RWPE1 (cell line): Measurements from ENCODE around the gene GALNT9.
"Not testable (repeated sequence)": the region's sequence is repeated elsewhere in the genome, so short reads cannot be mapped to it uniquely, and the experiment has no call there.

ENCODE experiments used
- CTCF ChIA-PET: fragments of 350-600 bp; sonication (Branson Sonifier 250); formaldehyde crosslinking; extraction: SDS; loops from one replicate; lab custom pipeline; 2021; lab: Yijun Ruan, JAX
- POLR2A ChIA-PET: fragments of 400-600 bp; formaldehyde crosslinking; extraction: SDS; loops from one replicate; lab custom pipeline; 2020; ENCODE audit warnings: antibody characterized with exemption; ENCODE audit not compliant: low non-redundant PET; lab: Yijun Ruan, JAX
- DNase-seq: peaks from one replicate; pipeline ENCODE4 v3.0.0; 2012; ENCODE audit warnings: low spot score
- H3K27ac ChIP-seq: fragments of 450-650 bp; 2 replicates; pipeline ENCODE4 v1.5.1; 2017
- CTCF ChIP-seq: fragments of 450-650 bp; conservative IDR thresholded peaks from 2 replicates; pipeline ENCODE4 v1.5.1; 2017; ENCODE audit warnings: low read depth, mild to moderate bottlenecking

Gene GALNT9

GRCh38 chr12:132307976-132308852 is 21.2 kb downstream of the GALNT9 start:
- CTCF ChIA-PET = interaction anchor here (0.7 kb wide), 1 partner anchor 309 kb away, joined by 5 read pairs; no protein-coding TSS in a partner anchor
- POLR2A ChIA-PET = no interaction called here
- no peak for DNase-seq

GRCh38 chr12:132306885-132307191 is 22.6 kb downstream of the GALNT9 start:
- DNase-seq = no peak
- H3K27ac ChIP-seq = no peak overlapping the region
- ChIA-PET CTCF (no interaction called here), POLR2A (no interaction called here)
- TF ChIP-seq CTCF = no peak

More at GRCh38 chr12:132307976-132308852, 21.2 kb downstream of the GALNT9 start:
- TF ChIP-seq CTCF = no peak
- no peak overlapping the region for H3K27ac ChIP-seq

- POLR2A ChIA-PET = no interaction called here
- H3K27ac ChIP-seq = peak overlapping the region; percentile 79
These were observed 23.2 kb downstream of the GALNT9 start for GRCh38 chr12:132305991-132306884.

GRCh38 chr12:132305560-132305966 is 23.8 kb downstream of the GALNT9 start:
- POLR2A ChIA-PET = no interaction called here
- peak overlapping the region; percentile 79 for H3K27ac ChIP-seq
- CTCF ChIA-PET = no interaction called here
- TF ChIP-seq CTCF = no peak
- no peak for DNase-seq

More at GRCh38 chr12:132305991-132306884, 23.2 kb downstream of the GALNT9 start:
- DNase-seq = no peak
- CTCF ChIA-PET = no interaction called here
- TF ChIP-seq CTCF = no peak

GRCh38 chr12:132304866-132305265 is 24.5 kb downstream of the GALNT9 start:
- DNase-seq, CTCF ChIA-PET, H3K27ac ChIP-seq, POLR2A ChIA-PET: not testable (repeated sequence)

GRCh38 chr12:132303853-132304373 is 25.5 kb downstream of the GALNT9 start:
- DNase-seq, POLR2A ChIA-PET, H3K27ac ChIP-seq: not testable (repeated sequence)

More at GRCh38 chr12:132303853-132304373, 25.5 kb downstream of the GALNT9 start:
- CTCF ChIA-PET = not testable (repeated sequence)
